ENCODE results near the gene POGK. TPM values are rescaled to one million over a fixed set of nuclear protein-coding genes. Genes with fewer than 3 reads are reported as not detected.

POGK gene
- total and polyA plus RNA-seq, 10 of the 15 experiments (the other 5 are each of a cell fraction or from before 2014, with no cell fraction given): 5.3 to 34.6 (median 18.7) TPM

DNA sequence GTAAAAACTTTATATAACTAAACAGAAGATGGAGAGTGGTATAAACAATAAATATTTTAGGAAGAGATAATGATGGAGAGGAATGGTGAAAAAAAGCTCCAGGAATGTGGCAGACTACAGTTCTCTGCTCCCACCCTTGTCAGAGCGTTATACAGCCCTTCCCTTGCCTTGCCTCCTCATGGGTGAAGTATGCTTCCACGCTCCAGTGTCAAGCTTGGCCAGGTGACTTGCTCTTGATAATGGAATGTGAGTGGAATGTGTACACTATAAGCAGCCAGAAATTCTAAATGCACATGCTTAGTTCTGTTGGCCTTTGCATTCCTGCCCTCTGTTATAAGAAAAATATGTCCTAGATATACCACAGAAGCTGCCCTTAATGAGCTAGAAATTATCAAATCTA lies 24.7 kb upstream of the POGK start:
- Histone ChIP-seq H3K9me3 (replicated peaks; ENCODE audit: control insufficient read depth, insufficient read depth, low read length) (no peaks in the 10 kb centered on the region; the same call in 2 of the 3 replicates), H3K27ac (ENCODE audit: control insufficient read depth, insufficient read depth) (no peak overlapping the region), H3K4me1 (ENCODE audit: control insufficient read depth, insufficient read depth, low read length) (no peaks in the 10 kb centered on the region), H2AFZ (ENCODE audit: control insufficient read depth, low read depth, low read length) (no peak overlapping the region), H4K20me1 (ENCODE audit: control insufficient read depth, insufficient read depth) (no peaks in the 10 kb centered on the region), H3K9ac (ENCODE audit: control insufficient read depth, insufficient read depth, low read length) (no peak overlapping the region), H3K79me2 (ENCODE audit: control insufficient read depth, insufficient read depth, low read length) (no peaks in the 10 kb centered on the region), H3K4me3 (no peak overlapping the region), H3K36me3 (ENCODE audit: control insufficient read depth in 2 of 2, insufficient read depth in 2 of 2, low read length in 1 of 2) (no peaks in the 10 kb centered on the region), H3K4me2 (ENCODE audit: control insufficient read depth, insufficient read depth) (no peak overlapping the region), H3K27me3 (replicated peaks in 1 of 2; ENCODE audit: control insufficient read depth in 2 of 2, insufficient read depth in 2 of 2, low read length in 1 of 2) (no peaks in the 10 kb centered on the region)
- no peak for DNase-seq (ENCODE audit: low read depth, low spot score)
- no TSS peak for BruUV-seq (replicated peaks)
- ChIA-PET CTCF (interaction anchor here (1.5 kb wide), 1 partner anchor 890 kb away, joined by 3 read pairs; no protein-coding TSS in a partner anchor), POLR2A (no interaction called here), SMC1A (ENCODE audit: uncharacterized antibody, unreplicated experiment) (no interaction called here), RAD21 (ENCODE audit: unreplicated experiment) (no interaction called here)
- intact Hi-C loops (cut with micrococcal nuclease; ENCODE audit: unreplicated experiment): no loop called here
- no peak for ATAC-seq
- TF ChIP-seq ZNF207 (IDR thresholded peaks at IDR 0.05; ENCODE audit: borderline replicate concordance) (no peak), CREB1 (IDR thresholded peaks at IDR 0.05; ENCODE audit: low read depth) (no peak), CBFB (IDR thresholded peaks at IDR 0.05; ENCODE audit: low read depth) (no peak), MTA2 (IDR thresholded peaks at IDR 0.05; ENCODE audit: low read depth) (no peak), ETV6 (conservative IDR thresholded peaks at IDR 0.05 in 1 of 2, IDR thresholded peaks at IDR 0.05 in 1 of 2; ENCODE audit: borderline replicate concordance in 1 of 2, low read depth in 1 of 2) (no peak), TCF3 (IDR thresholded peaks at IDR 0.05; ENCODE audit: borderline replicate concordance, insufficient read depth, low read depth, low read length) (no peak), CEBPB (IDR thresholded peaks at IDR 0.05; ENCODE audit: borderline replicate concordance in 1 of 2, low read depth in 2 of 2, low read length in 2 of 2) (no peak), MYB (IDR thresholded peaks at IDR 0.05; ENCODE audit: borderline replicate concordance, low read depth, low read length) (no peak), NBN (IDR thresholded peaks at IDR 0.05) (no peak), SIX5 (IDR thresholded peaks at IDR 0.05; ENCODE audit: low read depth, low read length, severe bottlenecking) (no peak), IKZF2 (IDR thresholded peaks at IDR 0.05) (no peak), GATAD2B (conservative IDR thresholded peaks at IDR 0.05; ENCODE audit: low read depth) (no peak), STAT1 (conservative IDR thresholded peaks at IDR 0.05) (no peak), CBX3 (IDR thresholded peaks at IDR 0.05; ENCODE audit: borderline replicate concordance, low read depth) (no peak)
- TF ChIP-seq, protein P1, sequence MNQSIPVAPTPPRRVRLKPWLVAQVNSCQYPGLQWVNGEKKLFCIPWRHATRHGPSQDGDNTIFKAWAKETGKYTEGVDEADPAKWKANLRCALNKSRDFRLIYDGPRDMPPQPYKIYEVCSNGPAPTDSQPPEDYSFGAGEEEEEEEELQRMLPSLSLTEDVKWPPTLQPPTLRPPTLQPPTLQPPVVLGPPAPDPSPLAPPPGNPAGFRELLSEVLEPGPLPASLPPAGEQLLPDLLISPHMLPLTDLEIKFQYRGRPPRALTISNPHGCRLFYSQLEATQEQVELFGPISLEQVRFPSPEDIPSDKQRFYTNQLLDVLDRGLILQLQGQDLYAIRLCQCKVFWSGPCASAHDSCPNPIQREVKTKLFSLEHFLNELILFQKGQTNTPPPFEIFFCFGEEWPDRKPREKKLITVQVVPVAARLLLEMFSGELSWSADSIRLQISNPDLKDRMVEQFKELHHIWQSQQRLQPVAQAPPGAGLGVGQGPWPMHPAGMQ (IDR thresholded peaks at IDR 0.05; ENCODE audit: borderline replicate concordance): no peak
- in situ Hi-C loops (cut with MboI): no loop called here
- 0% methylated on average over 2 of the region's 2 CpGs for WGBS (ENCODE audit: insufficient coverage, insufficient replicate concordance, low lambda C conversion rate, missing lambda C conversion rate)
- FAIRE-seq: no peak
